SJCRH30 (cell line): ENCODE data around the gene RBBP5. TPM values are rescaled to one million over a fixed set of nuclear protein-coding genes. Genes with fewer than 3 reads are reported as not detected.

ENCODE experiments used
- DNase-seq, 2 experiments: peaks; one replicate each; pipeline ENCODE4 v3.0.0-alpha.2; 2015 to 2020
- H3K27ac ChIP-seq: fragments of 250-450 bp; sonication (Bioruptor Pico); 2 replicates; pipeline ENCODE4 v1.5.1; 2020; ENCODE audit warnings: mild to moderate bottlenecking, moderate library complexity
- H3K27me3 ChIP-seq: fragments of 250-450 bp; sonication (Bioruptor Pico); 2 replicates; pipeline ENCODE4 v1.5.1; 2020; ENCODE audit warnings: mild to moderate bottlenecking, moderate library complexity
- H3K36me3 ChIP-seq: fragments of 250-450 bp; sonication (Bioruptor Pico); 2 replicates; pipeline ENCODE4 v1.5.1; 2020; ENCODE audit warnings: mild to moderate bottlenecking, moderate library complexity
- H3K4me1 ChIP-seq: fragments of 250-450 bp; sonication (Bioruptor Pico); 2 replicates; pipeline ENCODE4 v1.5.1; 2020; ENCODE audit warnings: mild to moderate bottlenecking, moderate library complexity
- H3K4me3 ChIP-seq: fragments of 250-450 bp; sonication (Bioruptor Pico); 2 replicates; pipeline ENCODE4 v1.5.1; 2020; ENCODE audit warnings: mild to moderate bottlenecking, moderate library complexity
- H3K9me3 ChIP-seq: fragments of 250-450 bp; sonication (Bioruptor Pico); replicated peaks from 2 replicates; pipeline ENCODE4 v1.5.1; 2020; ENCODE audit warnings: mild to moderate bottlenecking, moderate library complexity
- total RNA-seq: library from RNA; depleted of rRNA; stranded (reverse); fragments of >200 nt; shearing (Covaris generic); gene quantifications from 2 replicates; pipeline ENCODE4 v1.2.3, GENCODE V29; 2014

The RBBP5 gene
- total RNA-seq, 1 experiment from 2014 or later = 33.8 TPM

DNA sequence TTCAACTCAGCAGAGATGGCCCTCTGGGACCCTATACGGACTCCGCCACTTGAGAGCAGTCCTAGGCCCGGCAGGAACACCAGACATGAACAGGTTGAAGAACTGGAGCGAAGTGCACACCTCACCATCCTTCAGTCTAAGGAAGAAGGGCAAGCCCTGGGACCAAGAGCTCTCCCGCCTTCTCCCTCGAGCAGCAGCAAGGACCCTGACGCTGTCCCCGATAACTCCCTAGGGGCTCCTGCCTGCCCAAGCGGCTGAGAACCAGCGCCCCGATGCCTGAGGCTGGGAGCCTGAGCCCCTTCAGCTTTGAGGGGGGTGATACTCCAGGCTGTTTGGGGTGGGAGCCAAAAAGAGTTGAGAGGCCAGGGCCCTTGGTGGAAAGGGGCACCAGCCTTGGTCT, 47.7 kb downstream of the RBBP5 start:
- Histone ChIP-seq H3K36me3 (no peaks in the 10 kb centered on the region), H3K27me3 (no peaks in the 10 kb centered on the region), H3K9me3 (no peaks in the 10 kb centered on the region)

DNA sequence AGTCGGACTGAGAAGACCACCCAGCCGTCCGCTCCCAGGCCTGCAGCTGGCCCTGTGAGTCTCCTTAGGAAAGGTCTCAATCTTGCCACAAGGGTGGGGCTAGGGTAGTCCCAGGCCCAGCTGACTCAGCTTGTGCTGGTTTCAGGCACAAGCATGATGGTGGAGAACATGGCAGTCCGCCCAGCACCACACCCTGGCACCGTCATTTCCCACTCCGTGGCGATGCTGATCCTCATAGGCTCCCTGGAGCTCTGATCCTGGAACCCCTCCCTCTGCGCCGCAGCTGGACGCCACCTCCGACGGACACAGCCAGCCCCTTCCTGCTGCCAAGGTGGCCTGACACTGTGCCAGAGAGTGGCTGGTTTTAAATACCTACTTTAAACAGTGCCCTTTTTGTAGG, 48.3 kb downstream of the RBBP5 start:
- DNase-seq = no peak
- Histone ChIP-seq H3K27me3 (no peaks in the 10 kb centered on the region), H3K4me3 (no peak overlapping the region), H3K9me3 (no peaks in the 10 kb centered on the region), H3K27ac (no peak overlapping the region), H3K4me1 (peaks cover 18% of the 10 kb centered on the region), H3K36me3 (no peaks in the 10 kb centered on the region)

More for the DNA sequence above, 47.7 kb downstream of the RBBP5 start:
- H3K4me3 ChIP-seq = no peak overlapping the region
- H3K4me1 ChIP-seq = peaks cover 17% of the 10 kb centered on the region
- no peak for DNase-seq
- H3K27ac ChIP-seq = no peak overlapping the region

- DNase-seq = no peak
- no peaks in the 10 kb centered on the region for H3K36me3 ChIP-seq
- no peaks in the 10 kb centered on the region for H3K27me3 ChIP-seq
- no peak overlapping the region for H3K27ac ChIP-seq
- H3K4me1 ChIP-seq = peaks cover 21% of the 10 kb centered on the region
- no peaks in the 10 kb centered on the region for H3K9me3 ChIP-seq
- no peak overlapping the region for H3K4me3 ChIP-seq
These were observed 48.9 kb downstream of the RBBP5 start for GRCh38 chr1:205072881-205073280.

DNA sequence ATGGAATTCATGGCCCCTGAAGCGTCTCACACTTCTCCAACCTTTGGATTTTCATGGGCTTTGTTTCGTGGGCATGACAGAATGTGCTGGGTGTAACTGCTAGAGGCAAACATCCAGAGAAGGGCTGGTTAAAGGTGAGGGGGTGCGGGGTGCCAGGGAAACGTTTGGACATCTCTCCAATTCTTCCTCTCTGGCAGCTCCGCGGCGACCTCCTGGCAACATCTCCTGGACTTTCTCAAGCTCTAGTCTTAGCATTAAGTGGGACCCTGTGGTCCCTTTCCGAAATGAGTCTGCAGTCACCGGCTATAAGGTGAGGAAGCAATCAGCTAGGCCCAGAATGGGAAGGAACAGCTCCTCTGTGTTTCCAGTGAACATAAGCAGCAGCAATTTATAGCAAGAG, 49.5 kb downstream of the RBBP5 start:
- no peaks in the 10 kb centered on the region for H3K27me3 ChIP-seq
- H3K4me3 ChIP-seq = no peak overlapping the region
- no peaks in the 10 kb centered on the region for H3K9me3 ChIP-seq
- DNase-seq = no peak
- H3K36me3 ChIP-seq = no peaks in the 10 kb centered on the region
- no peak overlapping the region for H3K27ac ChIP-seq
- peaks cover 20% of the 10 kb centered on the region for H3K4me1 ChIP-seq

DNA sequence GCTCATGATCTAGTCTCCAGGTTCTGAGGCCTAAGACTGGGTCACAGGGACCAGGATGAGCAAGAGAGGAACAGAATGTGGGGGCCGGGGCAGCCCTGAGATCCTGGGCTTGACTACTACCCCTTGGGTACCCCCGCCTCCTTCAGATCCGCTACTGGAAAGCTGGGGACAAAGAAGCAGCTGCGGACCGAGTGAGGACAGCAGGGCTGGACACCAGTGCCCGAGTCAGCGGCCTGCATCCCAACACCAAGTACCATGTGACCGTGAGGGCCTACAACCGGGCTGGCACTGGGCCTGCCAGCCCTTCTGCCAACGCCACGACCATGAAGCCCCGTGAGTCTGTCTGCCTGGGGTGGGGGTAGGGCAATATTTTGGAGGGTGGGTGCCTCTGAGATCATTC, 50.0 kb downstream of the RBBP5 start:
- no peak overlapping the region for H3K4me3 ChIP-seq
- H3K27me3 ChIP-seq = no peaks in the 10 kb centered on the region
- H3K4me1 ChIP-seq = peaks cover 15% of the 10 kb centered on the region
- no peaks in the 10 kb centered on the region for H3K9me3 ChIP-seq
- H3K36me3 ChIP-seq = no peaks in the 10 kb centered on the region
- DNase-seq = no peak
- no peak overlapping the region for H3K27ac ChIP-seq

- Histone ChIP-seq H3K4me1 (peaks cover 8% of the 10 kb centered on the region), H3K27ac (no peak overlapping the region), H3K4me3 (no peak overlapping the region), H3K36me3 (no peaks in the 10 kb centered on the region), H3K9me3 (no peaks in the 10 kb centered on the region), H3K27me3 (no peaks in the 10 kb centered on the region)
- no peak for DNase-seq
These were observed 50.8 kb downstream of the RBBP5 start for GRCh38 chr1:205071028-205071409.

DNA sequence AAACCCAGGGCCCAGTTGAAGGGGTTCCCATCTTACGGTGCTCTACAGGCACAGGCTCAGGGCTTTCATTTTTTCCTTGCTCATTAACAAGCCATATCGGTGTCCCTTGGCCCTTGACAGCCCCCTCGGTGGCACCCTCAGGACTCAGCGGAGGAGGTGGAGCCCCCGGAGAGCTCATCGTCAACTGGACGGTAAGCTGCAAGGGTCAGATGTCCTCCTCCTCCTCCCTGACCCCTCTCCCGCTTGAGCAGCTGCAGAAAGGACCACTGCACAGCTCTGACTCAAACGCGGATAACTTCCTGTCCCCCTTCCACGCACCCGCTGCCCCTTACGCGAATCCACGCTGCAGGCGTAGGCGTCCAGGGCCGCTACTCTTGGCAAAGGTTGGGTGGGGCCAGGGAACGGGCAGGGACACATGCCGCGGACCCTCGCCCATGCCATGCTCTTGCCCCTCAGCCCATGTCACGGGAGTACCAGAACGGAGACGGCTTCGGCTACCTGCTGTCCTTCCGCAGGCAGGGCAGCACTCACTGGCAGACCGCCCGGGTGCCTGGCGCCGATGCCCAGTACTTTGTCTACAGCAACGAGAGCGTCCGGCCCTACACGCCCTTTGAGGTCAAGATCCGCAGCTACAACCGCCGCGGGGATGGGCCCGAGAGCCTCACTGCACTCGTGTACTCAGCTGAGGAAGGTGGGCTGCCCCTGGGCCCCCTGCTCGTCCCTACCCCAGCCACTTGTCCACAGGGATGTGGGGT, 52.2 kb downstream of the RBBP5 start:
- H3K36me3 ChIP-seq = no peaks in the 10 kb centered on the region
- DNase-seq = peak; percentile 40
- H3K27ac ChIP-seq = no peak overlapping the region
- H3K4me3 ChIP-seq = no peak overlapping the region
- no peaks in the 10 kb centered on the region for H3K27me3 ChIP-seq
- no peaks in the 10 kb centered on the region for H3K9me3 ChIP-seq
- H3K4me1 ChIP-seq = peaks cover 4% of the 10 kb centered on the region; the same call in 1 of the 2 replicates

DNA sequence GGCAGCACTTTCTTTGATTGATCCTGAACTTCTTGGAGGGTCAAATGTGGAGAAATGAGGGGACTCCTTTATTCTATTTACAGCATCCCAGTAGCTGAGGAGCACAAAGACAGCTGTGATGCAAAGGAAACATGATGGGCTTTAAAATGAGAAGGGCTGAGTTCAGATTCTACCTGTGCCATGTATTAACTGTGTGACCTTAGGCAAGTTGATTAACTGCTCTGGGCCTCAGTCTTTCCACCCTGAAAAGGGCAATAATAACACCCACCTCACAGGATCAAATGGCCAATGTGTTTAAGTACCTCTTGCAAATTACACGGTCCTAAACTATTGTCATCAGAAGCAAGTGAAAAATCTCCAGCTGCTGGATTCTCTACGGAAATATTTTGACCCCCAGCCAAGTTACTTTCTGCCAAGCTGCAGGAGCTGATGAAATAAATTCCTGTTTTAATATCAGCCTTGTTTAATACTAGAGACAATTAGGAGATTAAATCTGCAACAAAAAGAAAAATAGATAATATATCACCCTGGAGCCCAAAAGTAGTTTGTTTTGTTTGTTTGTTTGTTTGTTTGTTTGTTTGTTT, 53.2 kb downstream of the RBBP5 start:
- no peaks in the 10 kb centered on the region for H3K36me3 ChIP-seq
- DNase-seq = peak in 1 of 2 experiments; percentile 41
- H3K27me3 ChIP-seq = no peaks in the 10 kb centered on the region
- H3K4me3 ChIP-seq = no peak overlapping the region
- H3K9me3 ChIP-seq = no peaks in the 10 kb centered on the region
- H3K4me1 ChIP-seq = peaks cover 4% of the 10 kb centered on the region; the same call in 1 of the 2 replicates
- H3K27ac ChIP-seq = no peak overlapping the region

DNA sequence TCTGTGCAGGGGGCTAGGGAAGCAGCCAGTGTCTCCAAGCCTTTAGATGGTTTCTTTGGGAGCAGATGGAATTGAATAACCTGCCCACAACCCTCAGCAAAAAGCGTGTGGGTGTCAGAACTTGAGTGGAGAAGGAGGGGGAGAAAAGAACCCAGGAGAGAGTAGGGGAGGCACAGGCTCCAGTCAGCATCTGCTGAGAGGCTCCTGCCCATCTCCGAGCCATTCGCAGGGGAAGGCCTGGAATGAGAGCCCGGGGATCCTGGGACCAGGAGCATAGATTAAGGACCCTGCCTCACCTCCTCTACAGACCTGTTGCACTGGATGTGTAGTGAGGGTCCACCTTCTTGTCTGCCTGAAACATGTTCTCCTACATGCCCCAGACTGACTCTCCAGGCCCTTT, 53.8 kb downstream of the RBBP5 start:
- peaks cover 4% of the 10 kb centered on the region; the same call in 1 of the 2 replicates for H3K4me1 ChIP-seq
- H3K27ac ChIP-seq = no peak overlapping the region
- no peak for DNase-seq
- H3K9me3 ChIP-seq = no peaks in the 10 kb centered on the region
- H3K4me3 ChIP-seq = no peak overlapping the region
- no peaks in the 10 kb centered on the region for H3K36me3 ChIP-seq
- H3K27me3 ChIP-seq = no peaks in the 10 kb centered on the region

GRCh38 chr1:205067031-205067430, 54.7 kb downstream of the RBBP5 start:
- Histone ChIP-seq H3K4me1 (peaks cover 4% of the 10 kb centered on the region; the same call in 1 of the 2 replicates), H3K27me3 (0 out of 2 replicates have a peak, but pooled peaks cover 5% of the 10 kb centered on the region), H3K4me3 (no peak overlapping the region), H3K27ac (no peak overlapping the region), H3K9me3 (no peaks in the 10 kb centered on the region), H3K36me3 (no peaks in the 10 kb centered on the region)
- no peak for DNase-seq

DNA sequence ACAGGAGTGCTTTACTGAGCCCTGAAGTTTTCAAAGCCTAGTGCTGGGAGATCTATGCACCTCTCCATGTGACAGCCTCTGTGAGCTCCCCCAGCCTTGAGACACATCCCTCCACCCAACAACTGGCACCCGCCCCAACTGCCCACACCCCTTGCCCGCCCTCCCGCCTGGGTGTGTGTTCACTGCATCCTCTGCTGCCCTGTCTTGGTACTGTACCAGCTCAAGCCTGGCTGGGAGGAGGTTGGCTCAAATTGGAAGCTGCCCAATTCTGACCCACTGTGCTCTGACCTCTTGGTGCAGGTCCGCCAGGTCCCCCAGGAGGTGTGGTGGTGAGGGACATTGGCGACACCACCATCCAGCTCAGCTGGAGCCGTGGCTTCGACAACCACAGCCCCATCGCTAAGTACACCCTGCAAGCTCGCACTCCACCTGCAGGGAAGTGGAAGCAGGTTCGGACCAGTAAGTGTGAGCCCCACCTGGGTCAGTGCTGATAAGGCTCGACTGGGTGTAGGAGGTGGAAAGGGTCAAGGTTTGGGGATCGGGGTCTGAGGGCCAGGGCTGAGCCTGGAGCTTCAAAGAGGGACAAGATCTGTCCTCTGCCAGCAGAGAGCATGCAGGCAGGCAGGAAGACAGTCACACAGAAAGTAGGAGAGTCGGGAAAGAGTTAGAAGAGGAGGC, 55.5 kb downstream of the RBBP5 start:
- no peaks in the 10 kb centered on the region for H3K36me3 ChIP-seq
- DNase-seq = no peak
- 0 out of 2 replicates have a peak, but pooled peaks cover 5% of the 10 kb centered on the region for H3K27me3 ChIP-seq
- H3K4me1 ChIP-seq = peaks cover 4% of the 10 kb centered on the region; the same call in 1 of the 2 replicates
- no peak overlapping the region for H3K4me3 ChIP-seq
- no peak overlapping the region for H3K27ac ChIP-seq
- no peaks in the 10 kb centered on the region for H3K9me3 ChIP-seq

DNA sequence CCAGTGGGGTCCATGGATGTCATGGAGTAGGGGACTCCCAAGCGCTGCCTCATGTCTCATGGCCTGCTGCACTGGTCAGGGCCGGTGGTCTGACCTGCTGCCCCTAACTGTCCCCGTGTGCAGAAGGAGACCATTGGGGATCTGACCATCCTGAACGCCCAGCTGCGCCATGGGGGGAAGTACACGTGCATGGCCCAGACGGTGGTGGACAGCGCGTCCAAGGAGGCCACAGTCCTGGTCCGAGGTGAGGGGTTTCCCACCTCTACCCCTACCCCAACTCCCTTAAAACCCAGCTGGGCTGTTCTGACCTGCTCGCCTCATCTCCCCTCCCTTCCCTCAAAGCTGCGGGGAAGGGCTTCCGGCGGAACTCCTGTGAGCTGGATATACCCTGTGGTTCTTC, 56.1 kb downstream of the RBBP5 start:
- DNase-seq = no peak
- no peaks in the 10 kb centered on the region for H3K9me3 ChIP-seq
- no peak overlapping the region for H3K4me3 ChIP-seq
- H3K27me3 ChIP-seq = 0 out of 2 replicates have a peak, but pooled peaks cover 5% of the 10 kb centered on the region
- no peak overlapping the region for H3K27ac ChIP-seq
- H3K36me3 ChIP-seq = no peaks in the 10 kb centered on the region
- H3K4me1 ChIP-seq = peaks cover 4% of the 10 kb centered on the region; the same call in 1 of the 2 replicates

DNA sequence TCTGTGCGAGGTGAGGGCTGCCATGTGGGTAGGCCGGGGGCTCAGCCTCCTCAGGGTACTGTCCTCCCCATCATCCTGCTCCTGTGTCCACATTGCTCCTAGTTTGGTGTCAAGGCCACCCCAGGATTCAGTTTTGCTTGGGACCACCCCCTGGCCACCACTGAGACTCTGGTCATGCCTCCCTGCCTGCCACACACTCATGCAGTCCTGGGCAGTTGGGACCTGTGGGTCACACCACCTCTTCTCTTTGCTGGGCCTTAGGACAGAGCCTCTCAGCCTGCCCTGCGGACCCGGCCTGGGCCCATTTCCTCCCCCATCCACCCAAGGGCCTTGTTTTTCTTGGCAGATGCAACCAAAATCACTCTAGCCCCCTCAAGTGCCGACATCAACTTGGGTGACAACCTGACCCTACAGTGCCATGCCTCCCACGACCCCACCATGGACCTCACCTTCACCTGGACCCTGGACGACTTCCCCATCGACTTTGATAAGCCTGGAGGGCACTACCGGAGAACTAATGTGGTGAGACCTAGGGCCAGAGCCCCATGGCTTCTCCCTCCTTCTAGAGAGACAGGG, 56.9 kb downstream of the RBBP5 start:
- Histone ChIP-seq H3K27ac (no peak overlapping the region), H3K4me3 (no peak overlapping the region), H3K36me3 (no peaks in the 10 kb centered on the region), H3K27me3 (peaks cover 5% of the 10 kb centered on the region; the same call in 1 of the 2 replicates), H3K9me3 (no peaks in the 10 kb centered on the region), H3K4me1 (peaks cover 4% of the 10 kb centered on the region; the same call in 1 of the 2 replicates)
- no peak for DNase-seq

DNA sequence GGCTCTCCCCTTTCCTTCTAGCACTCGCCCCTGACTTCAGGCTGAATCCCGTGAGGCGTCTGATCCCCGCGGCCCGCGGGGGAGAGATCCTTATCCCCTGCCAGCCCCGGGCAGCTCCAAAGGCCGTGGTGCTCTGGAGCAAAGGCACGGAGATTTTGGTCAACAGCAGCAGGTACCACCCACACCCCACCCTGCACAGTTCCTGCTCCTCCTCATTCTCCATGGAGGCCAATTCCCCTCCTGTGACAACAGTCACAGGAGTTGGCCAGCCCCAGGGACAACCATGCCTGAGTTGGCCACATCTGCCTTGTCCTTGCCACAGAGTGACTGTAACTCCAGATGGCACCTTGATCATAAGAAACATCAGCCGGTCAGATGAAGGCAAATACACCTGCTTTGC, 57.5 kb downstream of the RBBP5 start:
- Histone ChIP-seq H3K4me3 (no peak overlapping the region), H3K27ac (no peak overlapping the region), H3K9me3 (no peaks in the 10 kb centered on the region), H3K27me3 (peaks cover 5% of the 10 kb centered on the region; the same call in 1 of the 2 replicates), H3K36me3 (no peaks in the 10 kb centered on the region), H3K4me1 (peaks cover 4% of the 10 kb centered on the region; the same call in 1 of the 2 replicates)
- no peak for DNase-seq

DNA sequence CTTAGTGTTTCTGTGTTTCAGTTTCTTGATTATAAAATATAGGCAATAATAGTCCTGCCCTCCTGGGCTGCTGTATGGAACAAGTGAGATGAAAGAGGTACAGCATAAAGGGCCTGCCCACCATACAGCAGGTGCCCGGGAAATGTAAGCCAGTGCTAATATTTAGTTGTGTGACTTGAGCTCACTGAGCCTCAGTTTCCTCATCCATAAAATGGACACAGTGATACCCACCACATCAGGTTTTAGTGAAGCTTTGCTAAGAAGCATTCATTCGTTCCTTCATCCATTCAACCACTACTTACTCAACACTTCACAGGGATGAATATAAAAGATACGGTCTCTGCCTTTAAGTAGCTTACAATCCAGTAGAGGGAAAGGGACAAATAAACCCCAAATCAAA, 58.9 kb downstream of the RBBP5 start:
- Histone ChIP-seq H3K9me3 (no peaks in the 10 kb centered on the region), H3K27ac (no peak overlapping the region), H3K27me3 (peaks cover 5% of the 10 kb centered on the region; the same call in 1 of the 2 replicates), H3K4me3 (no peak overlapping the region), H3K36me3 (no peaks in the 10 kb centered on the region), H3K4me1 (no peaks in the 10 kb centered on the region)
- DNase-seq = no peak
